Stimulated activated memory B cell treated with anti-CD40 and anti-IgM and Interleukin-4, amounts not matched to agents 10 μg/mL and 1 μg/mL and 100 μg/mL, for 72 hours (primary cell): Measurements from ENCODE around the gene PFKL.
A peak's percentile ranks its signal among the peaks of the same experiment; 100 is the strongest.

Experiments
- ATAC-seq: fragments of 150-1000 bp; cut with Tn5 transposase; 2 replicates; pipeline ENCODE4 v1.10.0; 2021
- H3K27ac Mint-ChIP-seq: one replicate; pipeline ENCODE4 v1.8.0; 2022; ENCODE audit warnings: mild to moderate bottlenecking, mixed read lengths
- H3K27me3 Mint-ChIP-seq: one replicate; pipeline ENCODE4 v1.8.0; 2022; ENCODE audit warnings: mixed read lengths
- H3K36me3 Mint-ChIP-seq: one replicate; pipeline ENCODE4 v1.8.0; 2022; ENCODE audit warnings: mixed read lengths
- H3K4me1 Mint-ChIP-seq: one replicate; pipeline ENCODE4 v1.8.0; 2022; ENCODE audit warnings: mixed read lengths
- H3K4me3 Mint-ChIP-seq: one replicate; pipeline ENCODE4 v1.8.0; 2022; ENCODE audit warnings: mild to moderate bottlenecking, moderate library complexity, mixed read lengths
- H3K9me3 Mint-ChIP-seq: one replicate; pipeline ENCODE4 v1.8.0; 2022; ENCODE audit warnings: mixed read lengths

Gene PFKL

GRCh38 chr21:44372616-44373015 lies 72.8 kb downstream of the PFKL start:
- Mint-ChIP-seq H3K27me3 (no peaks in the 10 kb centered on the region), H3K27ac (no peak overlapping the region), H3K4me1 (peaks cover 31% of the 10 kb centered on the region), H3K4me3 (no peak overlapping the region), H3K36me3 (peaks cover 18% of the 10 kb centered on the region), H3K9me3 (peaks cover 6% of the 10 kb centered on the region)
- ATAC-seq: no peak

GRCh38 chr21:44374601-44375280 lies 74.9 kb downstream of the PFKL start:
- H3K4me1 Mint-ChIP-seq: peaks cover 22% of the 10 kb centered on the region
- no peaks in the 10 kb centered on the region for H3K27me3 Mint-ChIP-seq
- peak overlapping the region; percentile 9 for H3K27ac Mint-ChIP-seq
- H3K9me3 Mint-ChIP-seq: peaks cover 6% of the 10 kb centered on the region
- H3K4me3 Mint-ChIP-seq: no peak overlapping the region
- no peak for ATAC-seq
- peaks cover 18% of the 10 kb centered on the region for H3K36me3 Mint-ChIP-seq

- Mint-ChIP-seq H3K4me1 (peaks cover 22% of the 10 kb centered on the region), H3K36me3 (peaks cover 18% of the 10 kb centered on the region), H3K27me3 (no peaks in the 10 kb centered on the region), H3K9me3 (peaks cover 6% of the 10 kb centered on the region), H3K27ac (peak overlapping the region; percentile 9), H3K4me3 (no peak overlapping the region)
- ATAC-seq: peak; percentile 67
Observed at GRCh38 chr21:44375281-44375651, 75.4 kb downstream of the PFKL start.

GRCh38 chr21:44375761-44376241 lies 75.9 kb downstream of the PFKL start:
- peaks cover 6% of the 10 kb centered on the region for H3K9me3 Mint-ChIP-seq
- peaks cover 22% of the 10 kb centered on the region for H3K4me1 Mint-ChIP-seq
- H3K36me3 Mint-ChIP-seq: peaks cover 18% of the 10 kb centered on the region
- ATAC-seq: no peak
- no peaks in the 10 kb centered on the region for H3K27me3 Mint-ChIP-seq
- H3K4me3 Mint-ChIP-seq: no peak overlapping the region
- peak overlapping the region; percentile 9 for H3K27ac Mint-ChIP-seq

- H3K4me3 Mint-ChIP-seq: no peak overlapping the region
- no peaks in the 10 kb centered on the region for H3K27me3 Mint-ChIP-seq
- no peak for ATAC-seq
- peaks cover 22% of the 10 kb centered on the region for H3K4me1 Mint-ChIP-seq
- peaks cover 7% of the 10 kb centered on the region for H3K9me3 Mint-ChIP-seq
- no peak overlapping the region for H3K27ac Mint-ChIP-seq
- peaks cover 14% of the 10 kb centered on the region for H3K36me3 Mint-ChIP-seq
Observed at GRCh38 chr21:44376606-44377005, 76.8 kb downstream of the PFKL start.
